ENCODE measurements around the gene ARPC5.
"Not testable (repeated sequence)": the region's sequence is repeated elsewhere in the genome, so short reads cannot be mapped to it uniquely, and the experiment has no call there.

Gene ARPC5

DNA sequence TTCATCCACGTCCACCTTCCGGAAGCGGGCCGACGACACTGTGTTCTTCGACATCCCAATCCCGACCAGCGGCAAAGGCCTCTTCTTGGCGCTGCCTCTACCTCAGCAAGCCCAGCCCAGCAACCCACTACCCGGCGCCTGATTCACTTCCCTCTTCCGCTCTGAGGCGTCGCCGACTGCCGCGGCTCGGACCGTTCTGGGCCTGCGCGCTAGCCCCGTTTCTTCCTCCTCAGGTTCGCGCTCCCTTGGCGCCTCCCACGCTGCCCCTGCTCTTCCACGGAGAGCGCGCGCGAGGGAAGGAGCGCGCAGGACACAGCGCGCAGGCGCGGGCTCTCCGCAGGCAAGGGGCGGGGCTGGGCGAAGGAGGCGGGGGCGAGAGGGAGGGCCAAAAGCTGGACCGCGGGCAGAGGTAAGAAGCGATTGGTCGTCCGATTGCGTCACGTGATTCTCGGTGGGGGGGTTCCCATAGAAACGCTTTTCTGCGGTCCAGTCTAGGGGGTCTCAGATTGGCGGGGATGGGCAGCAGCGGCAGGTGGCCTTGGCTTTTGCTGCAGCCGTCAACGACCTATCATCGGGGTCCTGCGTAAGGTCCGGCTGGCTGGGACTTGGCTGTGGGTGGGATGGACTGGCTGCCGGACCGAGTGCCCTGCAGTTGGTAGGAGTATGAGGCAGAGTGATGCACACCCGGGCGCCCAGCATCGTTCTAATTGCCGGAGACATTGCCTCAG lies at the start of gene ARPC5:
TSS of gene ARPC5 (minus strand) at position 178 of the 728 bp plus-strand sequence. CDS start at position 54, 124 bp downstream.
- H3K27me3 Mint-ChIP-seq (ENCODE audit: low read depth) = peaks cover 10% of the 10 kb centered on the region
- H3K4me1 Mint-ChIP-seq (ENCODE audit: low read depth) = peaks cover 40% of the 10 kb centered on the region
- peak within 1 kb of the TSS; percentile 100 for H3K27ac Mint-ChIP-seq
- H3K36me3 Mint-ChIP-seq (ENCODE audit: low read depth) = peaks cover 21% of the 10 kb centered on the region
- H3K4me3 Mint-ChIP-seq = peak within 1 kb of the TSS; percentile 100
- no peaks in the 10 kb centered on the region for H3K9me3 Mint-ChIP-seq

DNA sequence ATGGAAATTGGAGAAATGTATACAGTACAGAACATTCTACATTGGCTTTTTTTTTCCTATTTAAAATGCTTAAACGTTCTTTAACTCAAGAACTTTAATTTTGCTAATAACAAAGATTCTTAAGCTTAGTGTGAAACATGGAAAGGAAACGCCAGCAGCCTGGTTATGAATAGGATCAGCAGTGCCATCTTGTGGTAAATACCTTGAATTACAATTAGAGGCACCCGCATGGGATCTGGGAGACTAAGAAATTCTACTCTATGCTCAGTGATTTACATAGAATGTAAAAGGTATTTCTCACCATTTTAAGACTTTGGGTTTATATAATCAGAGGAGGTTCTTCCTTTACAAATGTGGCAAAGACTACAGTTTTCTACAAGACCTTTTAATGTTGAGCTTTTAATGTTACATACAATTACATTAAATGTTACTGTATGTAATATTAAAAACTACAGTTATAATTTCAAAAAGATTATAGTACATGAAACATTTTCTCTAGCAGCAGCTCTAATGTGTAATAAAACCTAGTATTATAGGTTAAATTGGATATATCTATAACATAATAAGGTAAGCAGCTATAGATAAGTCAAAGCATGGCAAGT lies 49.6 kb upstream of the ARPC5 start:
- Mint-ChIP-seq H3K9me3 (no peaks in the 10 kb centered on the region), H3K36me3 (ENCODE audit: low read depth) (no peaks in the 10 kb centered on the region), H3K4me3 (no peak overlapping the region), H3K4me1 (ENCODE audit: low read depth) (peaks cover 3% of the 10 kb centered on the region), H3K27ac (no peak overlapping the region), H3K27me3 (ENCODE audit: low read depth) (peaks cover 22% of the 10 kb centered on the region)

DNA sequence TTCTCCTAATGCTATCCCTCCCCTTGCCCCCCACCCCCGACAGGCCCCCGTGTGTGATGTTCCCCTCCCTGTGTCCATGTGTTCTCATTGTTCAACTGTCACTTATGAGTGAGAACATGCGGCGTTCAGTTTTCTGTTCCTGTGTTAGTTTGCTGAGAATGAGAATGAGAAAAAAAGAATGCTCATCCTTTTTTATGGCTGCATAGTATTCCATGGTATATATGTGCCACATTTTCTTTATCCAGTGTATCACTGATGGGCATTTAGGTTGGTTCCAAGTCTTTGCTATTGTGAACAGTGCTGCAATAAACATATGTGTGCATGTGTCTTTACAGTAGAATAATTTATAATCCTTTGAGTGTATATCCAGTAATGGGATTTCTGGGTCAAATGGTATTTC lies 43.8 kb upstream of the ARPC5 start:
- H3K27ac Mint-ChIP-seq, H3K9me3 Mint-ChIP-seq: not testable (repeated sequence)
- peaks cover 18% of the 10 kb centered on the region for H3K27me3 Mint-ChIP-seq (ENCODE audit: low read depth)

DNA sequence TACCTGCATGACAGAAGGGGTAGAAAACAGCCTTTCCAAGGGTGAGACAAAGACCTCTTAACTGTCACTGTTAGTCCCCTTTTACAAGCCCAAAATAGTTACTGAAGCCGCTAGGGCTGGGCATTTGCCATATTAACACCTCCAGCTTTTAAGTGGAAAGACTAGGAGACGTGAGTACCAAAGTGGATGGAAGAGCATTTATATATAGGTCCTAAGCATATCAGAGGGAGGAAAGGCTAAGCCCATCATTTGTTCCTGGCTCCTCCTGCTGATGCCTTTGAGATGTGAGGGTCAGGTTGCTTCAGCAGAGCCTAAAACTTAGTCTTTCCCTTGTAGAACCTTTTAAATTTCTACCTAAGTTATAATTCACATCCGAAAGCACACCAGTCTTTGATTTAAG lies 43.2 kb upstream of the ARPC5 start:
- Mint-ChIP-seq H3K27ac (no peak overlapping the region), H3K27me3 (ENCODE audit: low read depth) (peaks cover 19% of the 10 kb centered on the region), H3K4me3 (no peak overlapping the region), H3K9me3 (no peaks in the 10 kb centered on the region), H3K4me1 (ENCODE audit: low read depth) (peaks cover 2% of the 10 kb centered on the region), H3K36me3 (ENCODE audit: low read depth) (no peaks in the 10 kb centered on the region)

More for the DNA sequence above, 43.8 kb upstream of the ARPC5 start:
- H3K4me1 Mint-ChIP-seq (ENCODE audit: low read depth); H3K36me3 Mint-ChIP-seq (ENCODE audit: low read depth); H3K4me3 Mint-ChIP-seq: not testable (repeated sequence)

DNA sequence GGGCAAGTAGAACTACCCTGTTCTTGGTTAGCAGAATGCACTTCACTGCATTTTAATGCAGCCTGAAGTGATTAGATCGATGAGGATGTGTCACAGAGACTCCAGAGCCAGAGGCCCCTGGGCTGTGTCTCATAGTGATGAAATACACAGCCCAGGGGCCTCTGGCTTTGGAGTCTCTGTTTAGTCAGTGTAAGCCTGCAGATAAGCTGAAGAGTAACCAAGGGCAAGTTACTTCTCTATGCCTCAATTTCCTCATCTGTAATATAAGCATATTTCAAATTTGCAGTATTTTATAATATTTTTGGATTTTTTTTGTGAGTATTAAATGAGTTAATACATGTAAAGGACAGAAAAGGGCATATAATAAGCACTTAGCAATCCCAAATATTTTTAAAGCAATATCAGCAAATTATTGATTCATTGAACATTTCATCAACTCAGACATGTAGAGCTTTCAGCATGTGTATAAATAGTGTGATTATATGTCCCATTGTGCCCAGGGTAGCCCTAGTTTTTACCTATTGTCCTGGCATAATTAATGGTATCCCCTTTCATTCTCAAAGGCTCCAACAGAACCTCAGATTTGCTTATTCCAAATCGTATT lies 41.1 kb upstream of the ARPC5 start:
- Mint-ChIP-seq H3K27me3 (ENCODE audit: low read depth) (peaks cover 7% of the 10 kb centered on the region), H3K4me1 (ENCODE audit: low read depth) (no peaks in the 10 kb centered on the region), H3K4me3 (no peak overlapping the region), H3K9me3 (no peaks in the 10 kb centered on the region), H3K27ac (no peak overlapping the region), H3K36me3 (ENCODE audit: low read depth) (no peaks in the 10 kb centered on the region)

DNA sequence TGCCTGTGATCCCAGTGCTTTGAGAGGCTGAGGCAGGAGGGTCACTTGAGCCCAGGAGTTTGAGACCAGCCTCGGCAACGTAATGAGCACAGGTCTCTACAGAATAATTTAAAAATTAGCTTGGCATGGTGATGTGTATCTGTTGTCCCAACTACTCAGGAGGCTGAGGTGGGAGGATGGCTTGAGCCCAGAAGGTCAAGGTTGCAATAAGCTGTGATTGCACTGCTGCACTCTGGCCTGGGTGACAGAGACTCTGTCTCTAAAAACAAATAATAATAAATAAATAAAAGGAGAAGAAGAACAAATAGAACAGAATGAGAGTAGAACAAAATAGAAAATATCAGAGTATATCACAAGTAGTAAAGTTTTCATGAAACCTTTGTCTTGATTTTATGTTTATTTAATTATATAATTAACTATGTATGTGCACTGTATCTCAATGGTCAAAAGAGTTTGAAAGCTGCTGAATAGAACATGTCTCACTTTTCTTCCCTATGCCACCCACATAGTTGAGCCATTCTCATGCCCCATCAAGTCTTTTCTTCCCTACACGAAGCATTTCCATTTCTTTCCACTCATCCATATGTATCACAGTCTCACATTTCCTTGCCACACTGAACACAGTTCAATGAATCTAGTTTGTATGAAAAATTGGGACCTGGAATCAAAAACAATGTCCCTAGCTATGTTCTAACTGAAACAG lies 40.5 kb upstream of the ARPC5 start:
- Mint-ChIP-seq H3K4me3 (no peak overlapping the region), H3K27ac (no peak overlapping the region), H3K4me1 (ENCODE audit: low read depth) (no peaks in the 10 kb centered on the region), H3K27me3 (ENCODE audit: low read depth) (peaks cover 6% of the 10 kb centered on the region), H3K9me3 (no peaks in the 10 kb centered on the region), H3K36me3 (ENCODE audit: low read depth) (no peaks in the 10 kb centered on the region)

DNA sequence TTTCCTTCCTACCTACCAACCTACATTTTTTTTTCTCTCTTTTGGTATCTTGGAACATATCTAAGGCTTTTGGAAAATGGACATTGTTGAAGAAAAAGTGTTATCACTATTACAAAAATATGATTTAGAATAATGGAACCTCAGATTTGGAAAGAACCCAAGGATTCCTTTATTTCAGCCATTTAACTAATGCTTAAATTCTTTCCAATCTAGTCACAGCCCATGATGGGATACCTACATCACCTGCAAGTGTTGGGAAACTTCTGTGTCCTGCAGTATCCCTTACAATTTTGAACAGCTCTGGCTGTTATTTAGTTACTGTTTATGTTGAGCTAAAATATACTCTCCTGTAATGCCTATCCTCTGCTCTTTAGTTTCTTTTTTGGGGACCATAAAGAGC lies 39.8 kb upstream of the ARPC5 start:
- Mint-ChIP-seq H3K36me3 (ENCODE audit: low read depth) (no peaks in the 10 kb centered on the region), H3K4me3 (no peak overlapping the region), H3K4me1 (ENCODE audit: low read depth) (no peaks in the 10 kb centered on the region), H3K27ac (no peak overlapping the region), H3K9me3 (no peaks in the 10 kb centered on the region), H3K27me3 (ENCODE audit: low read depth) (peaks cover 6% of the 10 kb centered on the region)

DNA sequence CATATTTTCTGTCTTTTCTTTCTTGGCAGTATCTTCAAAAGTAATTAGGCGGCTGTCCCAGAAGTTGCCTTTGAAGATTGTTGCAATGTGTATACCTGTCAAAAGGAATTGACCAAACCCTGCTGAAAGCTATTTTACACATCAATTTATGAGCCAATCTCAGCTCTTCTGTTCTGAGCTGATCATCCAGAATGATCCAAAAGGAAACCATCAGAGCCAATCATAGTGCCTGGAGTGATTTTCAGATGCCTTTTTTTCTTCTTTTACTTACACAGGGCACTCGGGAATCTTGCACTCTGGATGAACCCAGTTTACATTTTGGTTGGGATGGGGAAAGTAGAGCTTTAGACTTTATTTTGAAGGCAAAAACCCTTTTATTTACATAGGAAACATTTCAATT lies 39.3 kb upstream of the ARPC5 start:
- no peaks in the 10 kb centered on the region for H3K9me3 Mint-ChIP-seq
- no peak overlapping the region for H3K4me3 Mint-ChIP-seq
- no peak overlapping the region for H3K27ac Mint-ChIP-seq
- H3K4me1 Mint-ChIP-seq (ENCODE audit: low read depth) = no peaks in the 10 kb centered on the region
- H3K27me3 Mint-ChIP-seq (ENCODE audit: low read depth) = peaks cover 6% of the 10 kb centered on the region
- no peaks in the 10 kb centered on the region for H3K36me3 Mint-ChIP-seq (ENCODE audit: low read depth)

DNA sequence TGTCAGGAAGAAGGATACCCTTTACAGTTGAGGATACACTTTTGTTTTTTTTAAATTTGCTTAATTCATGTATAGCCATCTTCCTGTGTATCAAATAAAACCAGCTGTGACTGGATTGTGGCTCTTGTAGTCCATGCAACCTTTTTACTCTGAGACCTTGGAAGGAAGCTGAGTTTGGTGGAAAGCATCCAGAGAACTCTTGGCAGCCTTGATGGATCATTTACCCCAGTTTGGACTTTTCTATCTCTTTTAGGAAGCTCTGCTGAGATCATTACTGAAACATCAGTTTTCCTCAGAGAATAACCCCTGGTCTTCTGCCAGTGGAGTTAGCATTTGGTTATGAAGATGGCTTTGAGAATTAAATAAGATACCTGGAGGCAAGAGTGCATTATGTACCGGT lies 38.8 kb upstream of the ARPC5 start:
- peaks cover 9% of the 10 kb centered on the region for H3K27me3 Mint-ChIP-seq (ENCODE audit: low read depth)
- no peak overlapping the region for H3K27ac Mint-ChIP-seq
- H3K4me1 Mint-ChIP-seq (ENCODE audit: low read depth) = no peaks in the 10 kb centered on the region
- H3K4me3 Mint-ChIP-seq = no peak overlapping the region
- H3K36me3 Mint-ChIP-seq (ENCODE audit: low read depth) = peaks cover 3% of the 10 kb centered on the region
- peaks cover 3% of the 10 kb centered on the region for H3K9me3 Mint-ChIP-seq

DNA sequence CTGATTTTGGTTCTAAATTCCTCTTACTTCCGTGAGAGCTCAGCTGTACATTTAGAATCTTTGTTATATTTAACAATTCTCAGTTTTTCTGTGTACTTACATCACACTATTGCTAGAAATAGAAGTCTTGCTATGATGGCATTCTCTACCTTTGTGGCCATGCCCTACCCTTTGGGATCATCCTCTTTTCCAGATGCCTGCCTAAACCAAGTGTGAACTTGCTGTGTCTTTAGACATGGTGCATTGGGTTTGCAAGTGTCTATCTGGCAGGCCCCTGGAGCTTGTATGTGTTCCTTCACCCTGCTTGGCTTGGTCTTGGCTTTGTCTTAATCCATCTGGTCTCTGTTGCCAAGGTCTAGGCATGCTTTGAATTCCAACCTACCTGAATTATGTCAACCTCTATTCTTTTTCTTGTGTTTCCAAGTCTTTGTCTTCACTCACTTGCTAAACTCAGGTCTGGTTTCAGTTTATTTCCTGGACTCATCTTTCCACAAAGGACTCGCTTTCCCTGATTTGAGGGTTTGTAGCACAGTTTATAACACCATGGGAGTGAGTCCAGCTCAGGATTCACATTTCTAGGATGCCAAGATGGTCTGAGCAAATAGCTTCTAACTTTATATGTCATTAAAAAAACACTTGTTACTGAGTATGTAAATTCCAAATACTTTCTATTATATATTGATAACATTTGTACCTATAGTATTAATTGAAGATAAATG lies 38.2 kb upstream of the ARPC5 start:
- Mint-ChIP-seq H3K27ac (no peak overlapping the region), H3K36me3 (ENCODE audit: low read depth) (peaks cover 4% of the 10 kb centered on the region), H3K4me3 (no peak overlapping the region), H3K27me3 (ENCODE audit: low read depth) (peaks cover 11% of the 10 kb centered on the region), H3K9me3 (peaks cover 4% of the 10 kb centered on the region), H3K4me1 (ENCODE audit: low read depth) (no peaks in the 10 kb centered on the region)

DNA sequence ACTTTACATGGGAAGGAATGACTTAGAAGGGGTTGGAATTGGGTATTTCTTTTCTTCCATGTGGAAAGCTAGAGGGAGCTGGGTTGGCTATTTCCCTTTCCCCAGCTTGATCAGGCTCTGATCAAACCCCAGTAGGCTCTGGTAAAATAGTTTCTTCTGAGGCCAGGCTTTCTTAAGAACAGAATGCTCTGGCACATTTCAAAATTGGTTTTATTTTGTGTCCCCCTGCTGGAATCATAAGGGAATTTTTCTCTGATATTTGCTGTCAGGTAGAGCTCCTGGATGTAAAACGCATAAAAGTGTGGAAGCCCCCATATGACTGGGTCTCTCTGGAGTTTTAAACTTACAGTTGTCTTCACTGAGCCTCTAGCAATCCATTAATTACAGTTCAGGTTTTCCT lies 34.6 kb upstream of the ARPC5 start:
- no peaks in the 10 kb centered on the region for H3K4me1 Mint-ChIP-seq (ENCODE audit: low read depth)
- no peak overlapping the region for H3K27ac Mint-ChIP-seq
- no peak overlapping the region for H3K4me3 Mint-ChIP-seq
- H3K36me3 Mint-ChIP-seq (ENCODE audit: low read depth) = peaks cover 4% of the 10 kb centered on the region
- peaks cover 11% of the 10 kb centered on the region for H3K27me3 Mint-ChIP-seq (ENCODE audit: low read depth)
- H3K9me3 Mint-ChIP-seq = peaks cover 4% of the 10 kb centered on the region

DNA sequence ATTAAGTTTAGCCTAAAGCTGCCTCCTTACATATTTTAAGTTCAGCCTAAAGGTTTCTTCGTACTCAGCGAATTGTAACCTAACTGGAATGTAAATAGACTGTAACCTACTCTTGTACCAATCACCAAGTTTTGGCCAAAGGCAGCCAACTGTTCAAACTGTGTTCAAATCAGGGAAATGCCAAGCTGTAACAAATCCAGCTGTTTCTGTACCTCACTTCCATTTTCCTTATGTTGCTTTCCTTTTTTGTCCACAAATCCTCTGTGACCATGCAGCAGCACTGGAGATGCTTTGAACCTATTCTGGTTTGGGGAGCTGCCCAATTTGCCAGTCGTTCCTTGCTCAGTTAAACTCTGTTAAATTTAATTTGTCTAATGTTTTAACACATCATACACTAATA lies 20.8 kb upstream of the ARPC5 start:
- no peaks in the 10 kb centered on the region for H3K27me3 Mint-ChIP-seq (ENCODE audit: low read depth)
- peaks cover 2% of the 10 kb centered on the region for H3K36me3 Mint-ChIP-seq (ENCODE audit: low read depth)
- no peaks in the 10 kb centered on the region for H3K9me3 Mint-ChIP-seq
- H3K27ac Mint-ChIP-seq = no peak overlapping the region
- H3K4me1 Mint-ChIP-seq (ENCODE audit: low read depth) = peaks cover 37% of the 10 kb centered on the region
- H3K4me3 Mint-ChIP-seq = no peak overlapping the region

DNA sequence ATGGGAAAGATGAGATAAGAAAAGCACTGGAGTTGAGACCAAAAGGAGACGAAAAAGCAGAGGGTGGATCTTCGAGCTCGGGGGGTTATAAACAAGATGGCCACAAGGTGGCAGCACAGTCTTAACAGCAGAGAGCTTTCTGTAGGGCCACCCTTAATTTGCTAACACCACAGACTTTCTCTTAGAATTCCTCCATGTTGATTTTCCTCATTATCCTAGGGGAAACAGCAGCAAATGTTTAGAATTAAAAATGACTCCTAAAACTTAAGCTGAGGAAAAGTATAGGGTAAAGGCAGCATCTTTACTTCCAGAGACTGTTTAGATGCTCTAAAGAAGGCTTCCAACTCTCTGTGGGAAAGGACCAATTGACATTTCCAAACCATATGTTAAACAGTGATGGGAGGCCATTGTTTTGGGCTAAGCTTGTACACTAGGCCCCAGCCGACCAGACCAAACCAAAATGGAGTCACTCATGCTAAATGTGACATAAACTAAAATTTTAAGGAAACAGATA lies 20.0 kb upstream of the ARPC5 start:
- Mint-ChIP-seq H3K36me3 (ENCODE audit: low read depth) (peaks cover 2% of the 10 kb centered on the region), H3K4me3 (no peak overlapping the region)

DNA sequence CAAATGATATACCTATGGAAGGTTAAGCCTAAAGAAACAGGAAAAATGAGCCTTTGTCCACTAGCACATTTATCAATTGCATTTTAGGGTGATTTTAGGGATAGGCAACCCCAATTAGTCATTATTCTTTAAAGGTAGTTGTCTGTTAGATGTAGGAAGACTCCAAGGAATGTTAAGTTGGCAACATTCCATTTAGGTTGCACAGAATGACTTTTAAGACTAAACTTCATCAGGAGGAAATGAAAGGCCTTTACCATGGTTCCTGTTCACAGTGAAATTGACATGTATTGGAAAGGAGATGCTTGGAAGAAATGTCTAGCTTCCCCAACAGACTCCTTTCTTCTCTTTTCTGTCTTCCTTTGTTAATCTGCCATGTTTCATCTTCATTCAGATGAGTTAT lies 19.1 kb upstream of the ARPC5 start:
- Mint-ChIP-seq H3K4me3 (no peak overlapping the region), H3K27ac (peak overlapping the region; percentile 18), H3K27me3 (ENCODE audit: low read depth) (no peaks in the 10 kb centered on the region), H3K36me3 (ENCODE audit: low read depth) (peaks cover 2% of the 10 kb centered on the region), H3K9me3 (no peaks in the 10 kb centered on the region), H3K4me1 (ENCODE audit: low read depth) (peaks cover 41% of the 10 kb centered on the region)

More for the DNA sequence above, 20.0 kb upstream of the ARPC5 start:
- peaks cover 41% of the 10 kb centered on the region for H3K4me1 Mint-ChIP-seq (ENCODE audit: low read depth)
- H3K9me3 Mint-ChIP-seq = no peaks in the 10 kb centered on the region
- H3K27me3 Mint-ChIP-seq (ENCODE audit: low read depth) = no peaks in the 10 kb centered on the region
- no peak overlapping the region for H3K27ac Mint-ChIP-seq

Data from T-helper 1 cell treated with Interleukin-12 subunit alpha and Interleukin-12 subunit beta and Interleukin-4 antibody, amounts not matched to agents 30 μg/mL and 1 μg/mL, for 36 hours (primary cell).